Measurements from ENCODE around the gene SLC13A2.

- TF ChIP-seq CTCF (IDR thresholded peaks at IDR 0.05) (no peak), POLR2A (IDR thresholded peaks at IDR 0.05) (no peak)
Measured at GRCh38 chr17:28499684-28500357, 26.4 kb downstream of the SLC13A2 start.

All from testis (tissue), 2 donors.